Natural killer cell (primary cell): Measurements from ENCODE around the gene IL1R2. TPM values are rescaled to one million over a fixed set of nuclear protein-coding genes. Genes with fewer than 3 reads are reported as not detected.

Source experiments
- ATAC-seq, 3 donors: fragments of 150-1000 bp in 2 of 3; fragments of 200-7000 bp in 1 of 3; cut with Tn5 transposase; 1 replicate in 1 of 3; 2 replicates in 2 of 3; pipeline ENCODE4 v1.10.0; 2021; ENCODE audit warnings: mild to moderate bottlenecking in 2 of 3, moderate library complexity in 2 of 3
- DNase-seq, 2 donors: peaks; one replicate each; pipeline versions ENCODE4 v3.0.0 to v3.0.0-alpha.2; 2013 to 2021; ENCODE audit warnings: mixed read lengths in 1 of 2
- H3K27ac ChIP-seq: one replicate; pipeline ENCODE4 v1.5.1; 2013; ENCODE audit warnings: mild to moderate bottlenecking, low read length
- H3K27me3 ChIP-seq: one replicate; pipeline ENCODE4 v1.6.1; 2013; ENCODE audit warnings: low read length; ENCODE audit not compliant: control insufficient read depth, insufficient read depth
- H3K36me3 ChIP-seq: one replicate; pipeline ENCODE4 v1.6.1; 2013; ENCODE audit warnings: low read length; ENCODE audit not compliant: control insufficient read depth, insufficient read depth
- H3K4me1 ChIP-seq: one replicate; pipeline ENCODE4 v1.6.1; 2013; ENCODE audit warnings: low read length; ENCODE audit not compliant: control insufficient read depth, insufficient read depth
- H3K4me3 ChIP-seq: one replicate; pipeline ENCODE4 v1.5.1; 2013; ENCODE audit warnings: low read length
- H3K9me3 ChIP-seq: one replicate; pipeline ENCODE4 v1.6.1; 2013; ENCODE audit warnings: low read length; ENCODE audit not compliant: control insufficient read depth, insufficient read depth
- H3K27ac Mint-ChIP-seq, 2 donors: one replicate each; pipeline ENCODE4 v1.8.0; 2022; ENCODE audit warnings: mild to moderate bottlenecking in 2 of 2, mixed read lengths in 2 of 2, moderate library complexity in 1 of 2
- H3K27me3 Mint-ChIP-seq, 2 donors: one replicate each; pipeline ENCODE4 v1.8.0; 2022; ENCODE audit warnings: low read depth in 2 of 2, mixed read lengths in 2 of 2
- H3K36me3 Mint-ChIP-seq: one replicate; pipeline ENCODE4 v1.8.0; 2022; ENCODE audit warnings: mixed read lengths
- H3K4me1 Mint-ChIP-seq, 2 donors: one replicate each; pipeline ENCODE4 v1.8.0; 2022; ENCODE audit warnings: mixed read lengths in 2 of 2
- H3K4me3 Mint-ChIP-seq: one replicate; pipeline ENCODE4 v1.8.0; 2022; ENCODE audit warnings: mild to moderate bottlenecking, moderate library complexity, mixed read lengths
- H3K9me3 Mint-ChIP-seq, 2 donors: one replicate each; pipeline ENCODE4 v1.8.0; 2022; ENCODE audit warnings: mixed read lengths in 2 of 2
- WGBS: methylation state at CpG from one replicate; pipeline ENCODE4 v1.1.7; 2013; ENCODE audit warnings: missing lambda C conversion rate; ENCODE audit not compliant: insufficient coverage; 5-methylcytosine and 5-hydroxymethylcytosine counted together
- intact Hi-C: fragments of 100-400 bp; cut with micrococcal nuclease; formaldehyde crosslinking; loops from one replicate; pipeline ENCODE4 v1.14.2; 2022
- total RNA-seq, 4 donors: library from RNA; stranded (reverse); fragments of 120-200 nt in 1 of 4; gene quantifications; one replicate each; pipeline versions ENCODE4 v1.2.3 to v1.2.4, GENCODE V29; 2013 to 2022
- TF ChIP-seq, protein P1 (sequence below): fragments of 200-600 bp; IDR thresholded peaks from one replicate; pipeline ENCODE4 v1.8.0; 2022; ENCODE audit warnings: antibody characterized with exemption

IL1R2 gene
- total RNA-seq, 3 donors from 2014 or later (not counting 1 experiment from before 2014, with no cell fraction given): 0.66 to 5.7 TPM; not detected in 1

GRCh38 chr2:102043560-102043959, 51.8 kb downstream of the IL1R2 start:
- H3K4me3 Mint-ChIP-seq: no peak overlapping the region
- peaks cover 36 to 82% of the 10 kb centered on the region in 2 donors for H3K27me3 Mint-ChIP-seq
- TF ChIP-seq, protein P1, sequence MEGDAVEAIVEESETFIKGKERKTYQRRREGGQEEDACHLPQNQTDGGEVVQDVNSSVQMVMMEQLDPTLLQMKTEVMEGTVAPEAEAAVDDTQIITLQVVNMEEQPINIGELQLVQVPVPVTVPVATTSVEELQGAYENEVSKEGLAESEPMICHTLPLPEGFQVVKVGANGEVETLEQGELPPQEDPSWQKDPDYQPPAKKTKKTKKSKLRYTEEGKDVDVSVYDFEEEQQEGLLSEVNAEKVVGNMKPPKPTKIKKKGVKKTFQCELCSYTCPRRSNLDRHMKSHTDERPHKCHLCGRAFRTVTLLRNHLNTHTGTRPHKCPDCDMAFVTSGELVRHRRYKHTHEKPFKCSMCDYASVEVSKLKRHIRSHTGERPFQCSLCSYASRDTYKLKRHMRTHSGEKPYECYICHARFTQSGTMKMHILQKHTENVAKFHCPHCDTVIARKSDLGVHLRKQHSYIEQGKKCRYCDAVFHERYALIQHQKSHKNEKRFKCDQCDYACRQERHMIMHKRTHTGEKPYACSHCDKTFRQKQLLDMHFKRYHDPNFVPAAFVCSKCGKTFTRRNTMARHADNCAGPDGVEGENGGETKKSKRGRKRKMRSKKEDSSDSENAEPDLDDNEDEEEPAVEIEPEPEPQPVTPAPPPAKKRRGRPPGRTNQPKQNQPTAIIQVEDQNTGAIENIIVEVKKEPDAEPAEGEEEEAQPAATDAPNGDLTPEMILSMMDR: no peak
- WGBS: 100% methylated on average over 1 of the region's 1 CpG
- H3K4me1 ChIP-seq: peaks cover 13% of the 10 kb centered on the region
- H3K9me3 ChIP-seq: no peaks in the 10 kb centered on the region
- peaks cover 9 to 19% of the 10 kb centered on the region in 2 donors for H3K4me1 Mint-ChIP-seq
- no peaks in the 10 kb centered on the region for H3K36me3 Mint-ChIP-seq
- DNase-seq: no peak
- H3K4me3 ChIP-seq: no peak overlapping the region
- intact Hi-C loops: no loop called here
- no peak for ATAC-seq
- H3K27me3 ChIP-seq: peaks cover 3% of the 10 kb centered on the region
- H3K27ac ChIP-seq: no peak overlapping the region
- H3K9me3 Mint-ChIP-seq: no peaks in the 10 kb centered on the region
- no peak overlapping the region for H3K27ac Mint-ChIP-seq
- no peaks in the 10 kb centered on the region for H3K36me3 ChIP-seq

GRCh38 chr2:102044235-102044896, 52.6 kb downstream of the IL1R2 start:
- 100% methylated on average over 1 of the region's 1 CpG for WGBS
- H3K9me3 Mint-ChIP-seq: no peaks in the 10 kb centered on the region
- intact Hi-C loops: no loop called here
- H3K27me3 ChIP-seq: peaks cover 3% of the 10 kb centered on the region
- H3K27ac Mint-ChIP-seq: no peak overlapping the region
- H3K4me3 ChIP-seq: no peak overlapping the region
- no peaks in the 10 kb centered on the region for H3K36me3 ChIP-seq
- H3K4me1 ChIP-seq: peaks cover 13% of the 10 kb centered on the region
- no peak overlapping the region for H3K27ac ChIP-seq
- H3K4me1 Mint-ChIP-seq: peaks cover 4 to 14% of the 10 kb centered on the region in 2 donors
- H3K9me3 ChIP-seq: no peaks in the 10 kb centered on the region
- peaks cover 34 to 74% of the 10 kb centered on the region in 2 donors for H3K27me3 Mint-ChIP-seq
- H3K4me3 Mint-ChIP-seq: no peak overlapping the region
- no peaks in the 10 kb centered on the region for H3K36me3 Mint-ChIP-seq
- no peak for ATAC-seq
- TF ChIP-seq, protein P1: no peak
- DNase-seq: no peak

DNA sequence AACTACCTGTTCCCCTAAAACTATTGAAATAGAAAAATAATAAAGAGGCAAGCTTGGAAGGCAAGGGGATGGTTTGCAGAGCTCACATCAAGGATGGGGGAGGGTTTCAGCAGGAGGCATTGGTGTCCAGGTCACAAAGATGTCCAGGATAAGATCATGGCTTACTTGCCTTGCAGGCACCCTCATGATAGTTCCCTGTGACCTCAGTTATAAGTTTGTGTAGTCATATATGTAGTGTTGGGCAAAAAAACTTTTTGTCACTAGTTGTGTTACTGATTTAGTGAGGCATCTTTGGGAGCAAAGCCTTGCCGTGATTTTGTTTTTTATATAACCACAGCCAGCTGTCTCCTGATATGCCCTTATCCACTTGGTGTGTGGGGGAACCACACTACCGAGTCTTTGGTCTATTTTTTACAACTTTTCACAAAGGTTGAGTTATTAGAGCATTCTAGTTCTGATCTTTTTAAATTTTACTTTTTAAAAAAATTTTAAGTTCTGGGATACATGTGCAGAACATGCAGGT, 53.3 kb downstream of the IL1R2 start:
- no peaks in the 10 kb centered on the region for H3K36me3 Mint-ChIP-seq
- no peak overlapping the region for H3K4me3 Mint-ChIP-seq
- no peak overlapping the region for H3K27ac Mint-ChIP-seq
- intact Hi-C loops: no loop called here
- DNase-seq (no peak), ATAC-seq (no peak)
- H3K9me3 Mint-ChIP-seq: no peaks in the 10 kb centered on the region
- H3K4me1 Mint-ChIP-seq: peaks cover 4 to 11% of the 10 kb centered on the region in 2 donors
- whole genome bisulfite sequencing: no CpG with 5 or more reads among the region's 2 CpGs
- TF ChIP-seq, protein P1: no peak
- H3K36me3 ChIP-seq: no peaks in the 10 kb centered on the region
- H3K27me3 ChIP-seq: peaks cover 3% of the 10 kb centered on the region
- H3K27ac ChIP-seq: no peak overlapping the region
- H3K9me3 ChIP-seq: no peaks in the 10 kb centered on the region
- H3K27me3 Mint-ChIP-seq: peaks cover 34 to 68% of the 10 kb centered on the region in 2 donors
- no peak overlapping the region for H3K4me3 ChIP-seq
- peaks cover 13% of the 10 kb centered on the region for H3K4me1 ChIP-seq
